Peyer's patch (tissue), 4 donors: ENCODE data around the gene LSMEM2.

Experiments used
- POLR2A ChIP-seq, 2 donors: fragments of 450-650 bp; IDR thresholded peaks; one replicate each; pipeline ENCODE4 v1.5.1; 2017; ENCODE audit warnings: antibody characterized with exemption in 2 of 2, mild to moderate bottlenecking in 2 of 2, moderate library complexity in 2 of 2
- TF ChIP-seq, protein P1 (sequence below), 6 experiments: fragments of 450-650 bp in 4 of 6; fragments of 200-600 bp in 2 of 6; sonication (generic) in 1 of 6; IDR thresholded peaks; one replicate each; pipeline ENCODE4 v1.5.1; 2017 to 2019; ENCODE audit warnings: antibody characterized with exemption in 6 of 6, mild to moderate bottlenecking in 3 of 6, moderate library complexity in 1 of 6

DNA sequence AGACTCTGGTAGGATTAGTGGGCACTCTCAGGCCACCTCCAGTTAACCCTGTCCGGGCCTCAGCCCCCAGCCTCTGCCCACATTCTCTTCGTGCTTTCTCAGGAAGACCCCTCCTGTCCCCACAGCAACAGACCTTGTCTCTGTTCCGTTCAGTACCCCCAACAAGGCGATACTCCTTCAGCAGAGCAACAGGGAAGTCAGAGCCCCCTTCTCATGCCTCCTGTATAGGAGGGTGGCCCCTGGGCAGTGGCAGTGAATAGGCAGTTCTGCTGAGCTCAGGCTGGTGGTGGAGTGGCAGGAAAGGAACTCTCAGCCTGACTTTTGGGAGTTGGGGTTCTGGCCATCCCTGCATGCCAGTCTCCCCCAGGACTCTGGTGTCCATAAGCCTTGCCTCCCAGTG is 9.4 kb upstream of the LSMEM2 start:
- TF ChIP-seq, protein P1, sequence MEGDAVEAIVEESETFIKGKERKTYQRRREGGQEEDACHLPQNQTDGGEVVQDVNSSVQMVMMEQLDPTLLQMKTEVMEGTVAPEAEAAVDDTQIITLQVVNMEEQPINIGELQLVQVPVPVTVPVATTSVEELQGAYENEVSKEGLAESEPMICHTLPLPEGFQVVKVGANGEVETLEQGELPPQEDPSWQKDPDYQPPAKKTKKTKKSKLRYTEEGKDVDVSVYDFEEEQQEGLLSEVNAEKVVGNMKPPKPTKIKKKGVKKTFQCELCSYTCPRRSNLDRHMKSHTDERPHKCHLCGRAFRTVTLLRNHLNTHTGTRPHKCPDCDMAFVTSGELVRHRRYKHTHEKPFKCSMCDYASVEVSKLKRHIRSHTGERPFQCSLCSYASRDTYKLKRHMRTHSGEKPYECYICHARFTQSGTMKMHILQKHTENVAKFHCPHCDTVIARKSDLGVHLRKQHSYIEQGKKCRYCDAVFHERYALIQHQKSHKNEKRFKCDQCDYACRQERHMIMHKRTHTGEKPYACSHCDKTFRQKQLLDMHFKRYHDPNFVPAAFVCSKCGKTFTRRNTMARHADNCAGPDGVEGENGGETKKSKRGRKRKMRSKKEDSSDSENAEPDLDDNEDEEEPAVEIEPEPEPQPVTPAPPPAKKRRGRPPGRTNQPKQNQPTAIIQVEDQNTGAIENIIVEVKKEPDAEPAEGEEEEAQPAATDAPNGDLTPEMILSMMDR (IDR thresholded peaks at IDR 0.05) = no peak
- no peak for TF ChIP-seq POLR2A (IDR thresholded peaks at IDR 0.05)
